Calu3 (cell line): Measurements from ENCODE around the gene COL21A1. TPM values are rescaled to one million over a fixed set of nuclear protein-coding genes. Genes with fewer than 3 reads are reported as not detected.

ENCODE experiments used
- BruUV-seq: library from RNA; stranded (reverse); fragments of 400-500 nt; replicated peaks from 2 replicates; lab custom pipeline; 2021; lab: Mats Ljungman, UMichigan
- CTCF ChIA-PET: fragments of 300-600 bp; sonication (Branson Sonifier 250); formaldehyde crosslinking; loops from one replicate; lab custom pipeline; 2022; ENCODE audit warnings: antibody characterized with exemption; lab: Charles Lee
- DNase-seq: peaks from one replicate; pipeline ENCODE4 v3.0.0; 2022
- H3K27ac Mint-ChIP-seq: one replicate; pipeline ENCODE4 v1.8.0; 2022; ENCODE audit warnings: mixed read lengths; ENCODE audit not compliant: unreplicated experiment
- H3K27me3 Mint-ChIP-seq: one replicate; pipeline ENCODE4 v1.8.0; 2022; ENCODE audit warnings: mixed read lengths; ENCODE audit not compliant: unreplicated experiment
- H3K36me3 Mint-ChIP-seq: one replicate; pipeline ENCODE4 v1.8.0; 2022; ENCODE audit warnings: mild to moderate bottlenecking, moderate library complexity, mixed read lengths; ENCODE audit not compliant: insufficient read depth, unreplicated experiment
- H3K4me1 Mint-ChIP-seq: one replicate; pipeline ENCODE4 v1.8.0; 2022; ENCODE audit warnings: mild to moderate bottlenecking, low read depth, mixed read lengths; ENCODE audit not compliant: unreplicated experiment
- H3K4me3 Mint-ChIP-seq: one replicate; pipeline ENCODE4 v1.8.0; 2022; ENCODE audit warnings: mild to moderate bottlenecking, low read depth, moderate library complexity, mixed read lengths; ENCODE audit not compliant: unreplicated experiment
- H3K9me3 Mint-ChIP-seq: one replicate; pipeline ENCODE4 v1.8.0; 2022; ENCODE audit warnings: low read depth, mixed read lengths; ENCODE audit not compliant: unreplicated experiment
- CTCF ChIP-seq: fragments of 200-600 bp; IDR thresholded peaks from one replicate; pipeline ENCODE4 v1.8.0; 2022; ENCODE audit warnings: antibody characterized with exemption; ENCODE audit not compliant: unreplicated experiment
- intact Hi-C: fragments of 100-400 bp; cut with micrococcal nuclease; formaldehyde crosslinking; loops from one replicate; pipeline ENCODE4 v1.10.0; 2022; ENCODE audit not compliant: unreplicated experiment
- total RNA-seq: library from RNA; stranded (reverse); gene quantifications from 2 replicates; pipeline ENCODE4 v1.2.3, GENCODE V29; 2022

COL21A1 gene
- total RNA-seq, 1 experiment from 2014 or later: 1.8 TPM

GRCh38 chr6:56245903-56246351 lies 1.5 kb downstream of the COL21A1 start:
- Mint-ChIP-seq H3K27ac (no peak overlapping the region), H3K36me3 (peaks cover 10% of the 10 kb centered on the region), H3K4me1 (peaks cover 8% of the 10 kb centered on the region), H3K27me3 (peaks cover 13% of the 10 kb centered on the region), H3K4me3 (no peak overlapping the region), H3K9me3 (no peaks in the 10 kb centered on the region)
- intact Hi-C loops: no loop called here
- no peak for TF ChIP-seq CTCF
- no TSS peak for BruUV-seq
- no peak for DNase-seq
- CTCF ChIA-PET: no interaction called here

- Mint-ChIP-seq H3K27me3 (peaks cover 13% of the 10 kb centered on the region), H3K9me3 (no peaks in the 10 kb centered on the region), H3K36me3 (peaks cover 10% of the 10 kb centered on the region), H3K4me3 (no peak overlapping the region), H3K4me1 (peaks cover 8% of the 10 kb centered on the region), H3K27ac (no peak overlapping the region)
- CTCF ChIA-PET: no interaction called here
- DNase-seq: no peak
- no peak for TF ChIP-seq CTCF
- intact Hi-C loops: no loop called here
- BruUV-seq: no TSS peak
Measured at GRCh38 chr6:56244528-56245253, 2.7 kb downstream of the COL21A1 start.

- Mint-ChIP-seq H3K27ac (no peak overlapping the region), H3K9me3 (no peaks in the 10 kb centered on the region), H3K4me1 (peaks cover 8% of the 10 kb centered on the region), H3K27me3 (peaks cover 13% of the 10 kb centered on the region), H3K4me3 (no peak overlapping the region), H3K36me3 (peaks cover 10% of the 10 kb centered on the region)
- CTCF ChIA-PET: no interaction called here
- TF ChIP-seq CTCF: no peak
- intact Hi-C loops: no loop called here
- BruUV-seq: no TSS peak
- DNase-seq: no peak
Measured at GRCh38 chr6:56244089-56244488, 3.3 kb downstream of the COL21A1 start.

GRCh38 chr6:56243518-56244070 lies 3.8 kb downstream of the COL21A1 start:
- peaks cover 11% of the 10 kb centered on the region for H3K27me3 Mint-ChIP-seq
- CTCF ChIA-PET: no interaction called here
- intact Hi-C loops: no loop called here
- H3K36me3 Mint-ChIP-seq: peaks cover 10% of the 10 kb centered on the region
- DNase-seq: no peak
- no TSS peak for BruUV-seq
- no peak overlapping the region for H3K4me3 Mint-ChIP-seq
- peaks cover 8% of the 10 kb centered on the region for H3K4me1 Mint-ChIP-seq
- TF ChIP-seq CTCF: no peak
- H3K9me3 Mint-ChIP-seq: no peaks in the 10 kb centered on the region
- H3K27ac Mint-ChIP-seq: no peak overlapping the region
